PC-3 (cell line): Measurements from ENCODE around the gene FYTTD1.

Experiments used
- CTCF ChIP-seq: fragments of 300-600 bp; sonication (generic); conservative IDR thresholded peaks from 2 replicates; pipeline ENCODE4 v1.5.1; 2017; ENCODE audit warnings: antibody characterized with exemption, low read depth, mild to moderate bottlenecking, low read length
- EZH2 ChIP-seq: fragments of 300-600 bp; sonication (generic); IDR thresholded peaks from one replicate; pipeline ENCODE4 v1.6.1; 2017; ENCODE audit warnings: antibody characterized with exemption, mild to moderate bottlenecking, low read length; ENCODE audit not compliant: unreplicated experiment
- EZH2phosphoT487 ChIP-seq: fragments of 300-600 bp; sonication (generic); IDR thresholded peaks from 2 replicates; pipeline ENCODE4 v1.6.1; 2018; ENCODE audit warnings: mild to moderate bottlenecking, antibody characterized with exemption, low read length, borderline replicate concordance

- TF ChIP-seq CTCF, result no peak
- no peak for TF ChIP-seq EZH2phosphoT487
- no peak for TF ChIP-seq EZH2
Measured at GRCh38 chr3:197790033-197790432, 40.4 kb downstream of the FYTTD1 start.
